ENCODE measurements around the gene NODAL. TPM values are rescaled to one million over a fixed set of nuclear protein-coding genes. Genes with fewer than 3 reads are reported as not detected.
A peak's percentile ranks its signal among the peaks of the same experiment; 100 is the strongest.

NODAL gene
- total RNA-seq, 1 experiment from 2014 or later: 57.0 TPM

GRCh38 chr10:70461397-70462348 lies 20.2 kb upstream of the NODAL start:
- ChIA-PET POLR2A (interaction anchor here (2.6 kb wide), 1 partner anchor 19 kb away, joined by 7 read pairs; no protein-coding TSS in a partner anchor), CTCF (interaction anchor here (0.5 to 9.3 kb wide), 52 partner anchors 8 to 459 kb away, joined by 3 to 187 read pairs (median 6); partner anchors contain the start of genes NODAL and PALD1)

GRCh38 chr10:70459774-70460490 lies 18.5 kb upstream of the NODAL start:
- DNase-seq (ENCODE audit: low spot score) (peak; percentile 38), ATAC-seq (peak; percentile 2; the same call in 1 of the 2 replicates)
- peaks cover 54% of the 10 kb centered on the region for H3K27me3 Mint-ChIP-seq (ENCODE audit: low read depth)
- H3K4me3 Mint-ChIP-seq: peak overlapping the region; percentile 76
- 0 out of 2 replicates have a peak overlapping the region, but pooled peaks have one; percentile 0 for H3K27ac Mint-ChIP-seq
- ChIA-PET POLR2A (interaction anchor here (0.8 to 2.6 kb wide), 3 partner anchors 17 to 54 kb away, joined by 3 to 7 read pairs (median 4); no protein-coding TSS in a partner anchor), CTCF (interaction anchor here (0.5 to 9.3 kb wide), 25 partner anchors 9 to 293 kb away, joined by 3 to 187 read pairs (median 9); partner anchors contain the start of genes EIF4EBP2, NODAL and PALD1)
- TF ChIP-seq TEAD1 (CRISPR knock-in tag; IDR thresholded peaks at IDR 0.05) (peak; percentile 43; the same call in 1 of the 2 replicates), SMAD3 (CRISPR knock-in tag; IDR thresholded peaks at IDR 0.05; ENCODE audit: borderline replicate concordance) (no peak), ZNF281 (CRISPR knock-in tag; IDR thresholded peaks at IDR 0.05) (no peak), CREB1 (CRISPR knock-in tag; IDR thresholded peaks at IDR 0.05) (peak; percentile 59; the same call in 1 of the 2 replicates), STAT6 (CRISPR knock-in tag; conservative IDR thresholded peaks at IDR 0.05; ENCODE audit: low read depth) (no peak), ZNF121 (CRISPR knock-in tag; IDR thresholded peaks at IDR 0.05) (no peak), AR (CRISPR knock-in tag; IDR thresholded peaks at IDR 0.05) (no peak), ZNF423 (CRISPR knock-in tag; IDR thresholded peaks at IDR 0.05) (no peak), PRRX2 (CRISPR knock-in tag; IDR thresholded peaks at IDR 0.05) (no peak), E2F1 (CRISPR knock-in tag; IDR thresholded peaks at IDR 0.05) (no peak), ZNF232 (CRISPR knock-in tag; IDR thresholded peaks at IDR 0.05) (no peak)
- peaks cover 62% of the 10 kb centered on the region for H3K4me1 Mint-ChIP-seq
- no peaks in the 10 kb centered on the region for H3K9me3 Mint-ChIP-seq
- no peaks in the 10 kb centered on the region for H3K36me3 Mint-ChIP-seq

More at GRCh38 chr10:70461397-70462348, 20.2 kb upstream of the NODAL start:
- H3K36me3 Mint-ChIP-seq: no peaks in the 10 kb centered on the region
- DNase-seq (ENCODE audit: low spot score): peak; percentile 74
- peaks cover 44% of the 10 kb centered on the region for H3K4me1 Mint-ChIP-seq
- no peak overlapping the region for H3K27ac Mint-ChIP-seq
- TF ChIP-seq MAX (CRISPR knock-in tag; IDR thresholded peaks at IDR 0.05): peak; percentile 53; the same call in 1 of the 2 replicates
- TF ChIP-seq CTCF (IDR thresholded peaks at IDR 0.05): peak; percentile 79
- TF ChIP-seq ZNF232 (CRISPR knock-in tag; IDR thresholded peaks at IDR 0.05): 0 out of 2 replicates have a peak, but pooled peaks have one; percentile 22
- TF ChIP-seq EMX1 (CRISPR knock-in tag; IDR thresholded peaks at IDR 0.05): no peak
- H3K4me3 Mint-ChIP-seq: no peak overlapping the region
- peaks cover 43% of the 10 kb centered on the region for H3K27me3 Mint-ChIP-seq (ENCODE audit: low read depth)
- peak; percentile 55 for ATAC-seq
- no peaks in the 10 kb centered on the region for H3K9me3 Mint-ChIP-seq

Measured in WTC11 (cell line).